Psoas muscle (tissue), 8 donors: ENCODE measurements around the gene NEURL2. TPM values are rescaled to one million over a fixed set of nuclear protein-coding genes. Genes with fewer than 3 reads are reported as not detected.
"Not testable (repeated sequence)": the region's sequence is repeated elsewhere in the genome, so short reads cannot be mapped to it uniquely, and the experiment has no call there.

Source experiments
- ATAC-seq, 4 donors: fragments of 200-7000 bp; cut with Tn5 transposase; one replicate each; pipeline ENCODE4 v1.9.1; 2020; ENCODE audit warnings: moderate library complexity in 3 of 4, mild to moderate bottlenecking in 2 of 4
- DNase-seq, 2 donors: peaks; one replicate each; pipeline ENCODE4 v3.0.0-alpha.2; 2020
- H3K27ac ChIP-seq: fragments of 200-600 bp; one replicate; pipeline ENCODE4 v1.8.0; 2022
- H3K27me3 ChIP-seq, 3 donors: fragments of 200-600 bp in 1 of 3; one replicate each; pipeline versions ENCODE4 v1.6.1 to v1.8.0; 2013 to 2022; ENCODE audit warnings: low read length in 2 of 3, mild to moderate bottlenecking in 2 of 3, moderate library complexity in 1 of 3; ENCODE audit not compliant: insufficient read depth in 3 of 3
- H3K36me3 ChIP-seq, 2 donors: fragments of 200-600 bp in 1 of 2; one replicate each; pipeline versions ENCODE4 v1.6.1 to v1.8.0; 2013 to 2022; ENCODE audit warnings: low read depth in 1 of 2, mild to moderate bottlenecking in 1 of 2, moderate library complexity in 1 of 2; ENCODE audit not compliant: insufficient read depth in 1 of 2
- H3K4me1 ChIP-seq: fragments of 200-600 bp; one replicate; pipeline ENCODE4 v1.8.0; 2022
- H3K4me3 ChIP-seq: fragments of 200-600 bp; one replicate; pipeline ENCODE4 v1.8.0; 2022; ENCODE audit warnings: mild to moderate bottlenecking
- H3K9me3 ChIP-seq: fragments of 200-600 bp; one replicate; pipeline ENCODE4 v1.8.0; 2022
- CTCF ChIP-seq: fragments of 200-600 bp; IDR thresholded peaks from one replicate; pipeline ENCODE4 v1.8.0; 2022; ENCODE audit warnings: antibody characterized with exemption
- WGBS, 3 donors: extraction: QIAGEN DNeasy Blood & Tissue Kit; methylation state at CpG; one replicate each; pipeline versions ENCODE4 v1.1.6 to v1.1.7; 2013; 5-methylcytosine and 5-hydroxymethylcytosine counted together
- intact Hi-C, 2 donors: fragments of 100-400 bp; cut with DNase I; formaldehyde crosslinking; loops; one replicate each; pipeline versions ENCODE4 v1.11.0 to v1.14.2; 2022
- polyA plus RNA-seq, 3 donors: library from polyadenylated mRNA; stranded (reverse); fragments of 200-250 nt; gene quantifications; one replicate each; pipeline ENCODE4 v1.2.3, GENCODE V29; 2013
- total RNA-seq, 4 donors: library from RNA; stranded (reverse); fragmentation: NEBNext Ultra II Directional in 2 of 4; extraction: Animal tissue kit (Norgen Biotek cat#: 25700) in 2 of 4; gene quantifications; one replicate each; pipeline versions ENCODE4 v1.2.1 to v1.2.4, GENCODE V29; 2021 to 2023
- donor health status: healthy with polysubstance abuse.
- donor health status: DM: no; HTN: no; CAD: no; lungs with moderate emphysema.
- donor health status: Bipolar disorder and iron deficiency.
- donor health status: healthy.
- donor health status: DM: yes; HTN: yes; CAD: no.
- donor health status: DM: no; HTN: no; CAD: no.
- donor health status: DM: no; HTN: no; CAD: no.
- donor health status: DM: yes; HTN: yes; CAD: no.

NEURL2 gene
- total and polyA plus RNA-seq, 7 donors, result 4.3 to 11.8 (median 7.9) TPM

GRCh38 chr20:45878076-45878761 lies 12.8 kb downstream of the NEURL2 start:
- 72 to 79% (median 75%) methylated on average over 13 of the region's 13 CpGs for WGBS, 3 donors
- no peak for ATAC-seq
- intact Hi-C loops, result loop anchor here in 1 of 2 donors (5.0 kb wide), 1 partner anchor 36 kb away; no protein-coding TSS in a partner anchor
- no peak for TF ChIP-seq CTCF
- H3K36me3 ChIP-seq, result peaks cover 0 to 40% of the 10 kb centered on the region in 2 donors
- DNase-seq, result no peak
- no peak overlapping the region for H3K4me3 ChIP-seq
- H3K27ac ChIP-seq, result no peak overlapping the region
- H3K9me3 ChIP-seq, result no peaks in the 10 kb centered on the region
- no peaks in the 10 kb centered on the region for H3K27me3 ChIP-seq
- H3K4me1 ChIP-seq, result peaks cover 8% of the 10 kb centered on the region

GRCh38 chr20:45874576-45874975 lies 16.4 kb downstream of the NEURL2 start:
- DNase-seq (no peak), ATAC-seq (no peak)
- no peak for TF ChIP-seq CTCF
- H3K27me3 ChIP-seq, result no peaks in the 10 kb centered on the region
- no peak overlapping the region for H3K27ac ChIP-seq
- H3K9me3 ChIP-seq, result no peaks in the 10 kb centered on the region
- H3K36me3 ChIP-seq, result peaks cover 0 to 28% of the 10 kb centered on the region in 2 donors
- no peaks in the 10 kb centered on the region for H3K4me1 ChIP-seq
- no peak overlapping the region for H3K4me3 ChIP-seq
- 77 to 81% (median 78%) methylated on average over 4 of the region's 4 CpGs for WGBS, 3 donors
- intact Hi-C loops, result no loop called here

GRCh38 chr20:45874104-45874481 lies 16.9 kb downstream of the NEURL2 start:
- H3K27me3 ChIP-seq, DNase-seq, H3K27ac ChIP-seq, H3K4me1 ChIP-seq, H3K4me3 ChIP-seq, intact Hi-C loops, ATAC-seq, H3K9me3 ChIP-seq: not testable (repeated sequence)
- WGBS, 3 donors, result 89 to 95% (median 91%) methylated on average over 10 of the region's 10 CpGs
- peaks cover 0 to 25% of the 10 kb centered on the region in 2 donors for H3K36me3 ChIP-seq

- TF ChIP-seq CTCF, result no peak
- WGBS, 3 donors, result 77 to 90% (median 81%) methylated on average over 1 of the region's 1 CpG
Observed at GRCh38 chr20:45873409-45874103, 17.5 kb downstream of the NEURL2 start.

GRCh38 chr20:45872626-45873025 lies 18.4 kb downstream of the NEURL2 start:
- intact Hi-C loops, result no loop called here
- WGBS, 3 donors, result 89 to 92% (median 90%) methylated on average over 4 of the region's 4 CpGs
- peaks cover 0 to 11% of the 10 kb centered on the region in 2 donors for H3K36me3 ChIP-seq
- no peak for TF ChIP-seq CTCF
- no peak overlapping the region for H3K4me3 ChIP-seq
- H3K27ac ChIP-seq, result no peak overlapping the region
- no peaks in the 10 kb centered on the region for H3K4me1 ChIP-seq
- DNase-seq (no peak), ATAC-seq (no peak)
- no peaks in the 10 kb centered on the region for H3K9me3 ChIP-seq
- no peaks in the 10 kb centered on the region for H3K27me3 ChIP-seq

More at GRCh38 chr20:45873409-45874103, 17.5 kb downstream of the NEURL2 start:
- Histone ChIP-seq H3K9me3 (no peaks in the 10 kb centered on the region), H3K4me1 (no peaks in the 10 kb centered on the region), H3K27me3 (no peaks in the 10 kb centered on the region), H3K36me3 (peaks cover 0 to 20% of the 10 kb centered on the region in 2 donors), H3K27ac (no peak overlapping the region), H3K4me3 (no peak overlapping the region)
- intact Hi-C loops, result no loop called here
- no peak for ATAC-seq
- no peak for DNase-seq
